Lung microvascular endothelial cell (primary cell): ENCODE results near the gene ELMO1. TPM values are rescaled to one million over a fixed set of nuclear protein-coding genes. Genes with fewer than 3 reads are reported as not detected.

ENCODE experiments used
- DNase-seq, 2 donors: peaks; one replicate each; pipeline versions ENCODE4 v3.0.0 to v3.0.0-alpha.2; 2010; ENCODE audit warnings: low read depth in 2 of 2
- total RNA-seq: library from RNA; depleted of rRNA; stranded (reverse); fragments of >200 nt; gene quantifications from 2 replicates; pipeline ENCODE4 v1.2.1, GENCODE V29; 2014

Gene ELMO1
- total RNA-seq, 1 donor from 2014 or later, result 36.5 TPM

GRCh38 chr7:37104822-37105518, 343.7 kb downstream of the ELMO1 start:
- no peak for DNase-seq

- DNase-seq, result no peak
Observed at GRCh38 chr7:37102518-37103137, 346.0 kb downstream of the ELMO1 start.

DNA sequence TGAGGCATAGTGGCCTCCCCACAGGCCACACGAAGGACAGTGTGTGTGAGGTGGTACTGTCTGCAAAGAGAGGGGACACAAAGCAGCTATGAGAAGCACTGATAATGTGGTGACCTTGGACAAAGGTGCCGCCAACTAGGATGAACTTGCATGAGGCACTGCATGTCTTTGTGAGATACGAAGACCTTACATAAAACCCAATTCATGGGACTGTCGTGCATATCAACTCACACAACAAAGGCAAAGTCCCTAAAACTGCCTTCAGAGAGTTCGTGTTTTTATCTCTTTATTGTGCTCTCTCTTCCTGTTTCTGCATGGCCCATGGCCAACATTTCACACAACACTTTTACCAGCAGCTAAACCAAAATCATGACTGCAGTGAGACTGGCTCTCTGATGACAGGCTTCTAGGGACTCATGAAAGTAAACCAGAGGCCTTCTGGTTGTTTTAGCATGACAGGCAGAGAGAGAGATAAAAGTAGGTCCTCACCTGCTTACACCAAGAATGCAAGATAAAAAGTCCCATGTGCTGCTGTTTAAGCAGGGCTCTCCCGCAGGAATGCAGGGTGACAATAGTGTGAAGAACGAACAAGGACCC, 347.8 kb downstream of the ELMO1 start:
- peak in 1 of 2 donors; percentile 65 for DNase-seq

DNA sequence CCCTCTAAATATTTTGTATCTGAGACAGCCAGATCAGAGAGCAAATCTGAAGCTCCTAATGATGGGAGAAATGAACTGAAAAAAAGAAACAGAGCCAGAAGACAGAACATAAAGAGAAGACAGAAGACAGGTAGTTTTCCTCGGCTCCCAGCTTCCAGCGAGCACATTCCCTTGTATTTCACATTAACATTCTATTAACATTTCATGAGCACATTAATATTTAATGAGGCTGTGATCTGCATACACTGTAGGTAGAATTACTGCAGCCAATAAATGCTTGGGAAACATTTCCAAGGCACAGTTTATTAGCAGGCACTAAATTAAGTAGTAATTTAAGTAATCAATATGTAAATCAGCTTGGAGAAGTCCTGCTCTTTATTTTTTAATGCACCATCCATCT, 349.9 kb downstream of the ELMO1 start:
- DNase-seq, result no peak

GRCh38 chr7:37097983-37098382, 350.7 kb downstream of the ELMO1 start:
- DNase-seq, result no peak

DNA sequence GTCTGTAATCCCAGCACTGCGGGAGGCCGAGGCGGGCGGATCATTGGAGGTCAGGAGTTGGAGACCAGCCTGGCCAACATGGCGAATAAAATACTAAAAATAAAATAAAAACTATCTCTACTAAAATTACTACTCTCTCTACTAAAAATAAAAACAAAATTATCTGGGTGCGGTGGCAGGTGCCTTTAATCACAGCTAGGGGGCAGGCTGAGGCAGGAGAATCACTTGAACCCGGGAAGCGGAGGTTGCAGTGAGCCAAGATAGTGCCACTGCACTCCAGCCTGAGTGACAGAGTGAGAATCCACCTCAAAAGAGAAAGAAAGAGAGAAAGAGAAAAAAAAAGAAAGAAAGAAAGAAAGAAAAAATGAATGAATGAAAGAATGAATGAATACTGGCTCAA, 351.4 kb downstream of the ELMO1 start:
- DNase-seq, result no peak

DNA sequence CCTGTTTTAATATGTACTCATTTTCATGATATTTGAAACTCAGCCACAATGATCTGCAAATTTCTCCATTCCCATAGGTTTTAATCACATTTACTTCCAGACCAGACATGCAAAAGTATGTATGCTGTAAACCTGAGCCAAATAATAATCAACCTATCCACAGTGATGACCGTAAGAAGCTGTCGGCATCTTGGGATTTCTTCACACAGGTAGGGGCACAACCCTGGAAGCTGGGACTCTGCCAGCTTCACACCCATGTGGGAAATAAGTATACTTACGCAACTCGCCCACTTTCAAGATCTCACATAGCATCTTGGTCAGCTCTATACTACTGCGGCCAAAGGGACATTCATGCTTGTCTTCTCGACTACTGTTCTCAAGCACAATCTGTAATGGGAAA, 352.3 kb downstream of the ELMO1 start:
- DNase-seq, result no peak

DNA sequence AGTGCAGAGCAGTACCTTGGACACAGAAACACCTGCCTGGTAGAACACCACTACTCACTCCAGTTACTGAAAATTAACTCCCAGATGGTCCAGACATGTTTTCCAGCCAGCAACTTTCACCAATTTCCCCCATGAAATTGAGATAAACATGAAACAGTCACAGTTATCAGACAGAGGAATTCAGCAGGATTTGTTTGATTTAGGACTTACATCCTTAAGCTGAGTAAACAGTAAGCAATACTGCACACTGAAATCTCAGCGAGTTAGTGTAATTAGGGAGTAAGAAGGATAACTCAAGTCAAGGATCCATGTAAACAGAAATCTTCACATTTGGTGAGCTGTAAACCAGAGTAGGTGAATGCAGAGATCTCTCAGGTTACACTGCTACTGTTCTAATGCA, 353.5 kb downstream of the ELMO1 start:
- DNase-seq, result no peak

GRCh38 chr7:37093257-37093656, 355.4 kb downstream of the ELMO1 start:
- no peak for DNase-seq

DNA sequence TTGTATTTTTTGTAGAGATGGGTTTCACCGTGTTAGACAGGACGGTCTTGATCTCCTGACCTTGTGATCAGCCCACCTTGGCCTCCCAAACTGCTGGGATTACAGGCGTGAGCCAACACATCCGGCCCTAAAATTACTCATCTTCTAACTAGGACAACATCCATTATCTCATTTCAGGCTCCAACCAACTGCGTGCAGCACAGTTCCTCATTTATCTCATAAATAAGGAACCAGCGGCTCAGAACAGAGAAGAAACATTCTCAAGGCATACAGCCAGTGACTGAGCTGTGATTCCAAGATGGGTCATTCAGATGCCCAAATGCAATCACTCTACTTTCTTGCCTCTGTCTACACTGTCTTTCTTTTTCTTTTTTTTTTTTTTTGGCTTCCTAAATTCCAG, 356.1 kb downstream of the ELMO1 start:
- no peak for DNase-seq

DNA sequence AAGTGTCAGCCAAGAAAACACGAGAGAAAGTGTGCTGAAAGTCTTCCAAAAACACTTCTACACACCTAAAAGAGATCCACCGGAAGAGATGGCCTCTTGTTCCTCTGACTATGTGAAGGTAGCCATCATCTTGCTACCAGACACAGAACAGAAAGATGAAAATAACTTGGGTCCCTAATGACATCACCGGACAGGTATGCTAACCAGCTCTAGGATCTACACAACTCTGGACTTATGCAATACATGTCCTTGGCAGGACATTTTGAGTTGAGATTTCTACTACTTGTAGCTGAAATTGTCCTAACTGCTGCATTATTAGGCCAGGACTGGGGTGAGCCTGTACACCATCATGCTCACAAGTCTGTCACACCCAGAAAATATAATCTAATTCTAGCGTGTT, 358.7 kb downstream of the ELMO1 start:
- no peak for DNase-seq

GRCh38 chr7:37085600-37085999, 363.1 kb downstream of the ELMO1 start:
- DNase-seq, result no peak

DNA sequence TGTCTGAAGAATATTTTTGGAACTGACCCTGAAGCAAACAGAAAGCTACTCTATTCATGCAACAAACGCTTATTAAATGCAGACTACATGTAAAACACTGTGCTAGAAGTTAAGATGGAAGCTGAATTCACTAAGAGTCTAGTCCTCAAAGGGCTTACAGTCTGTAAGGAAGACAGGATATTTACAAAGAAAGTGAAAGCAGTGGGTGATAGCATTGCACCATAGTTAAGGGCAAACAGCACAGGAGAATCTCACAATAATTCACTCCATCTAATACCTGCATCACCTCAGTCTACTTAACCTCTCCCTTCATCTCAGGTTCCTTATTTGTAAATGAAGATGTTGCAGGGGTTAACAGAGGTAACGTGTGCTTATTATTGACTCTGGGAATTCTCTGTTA, 364.4 kb downstream of the ELMO1 start:
- no peak for DNase-seq

GRCh38 chr7:37083311-37084096, 365.2 kb downstream of the ELMO1 start:
- peak in 1 of 2 donors; percentile 18 for DNase-seq

GRCh38 chr7:37081436-37081835, 367.2 kb downstream of the ELMO1 start:
- DNase-seq, result peak in 1 of 2 donors; percentile 54

GRCh38 chr7:37079420-37079819, 369.2 kb downstream of the ELMO1 start:
- no peak for DNase-seq

DNA sequence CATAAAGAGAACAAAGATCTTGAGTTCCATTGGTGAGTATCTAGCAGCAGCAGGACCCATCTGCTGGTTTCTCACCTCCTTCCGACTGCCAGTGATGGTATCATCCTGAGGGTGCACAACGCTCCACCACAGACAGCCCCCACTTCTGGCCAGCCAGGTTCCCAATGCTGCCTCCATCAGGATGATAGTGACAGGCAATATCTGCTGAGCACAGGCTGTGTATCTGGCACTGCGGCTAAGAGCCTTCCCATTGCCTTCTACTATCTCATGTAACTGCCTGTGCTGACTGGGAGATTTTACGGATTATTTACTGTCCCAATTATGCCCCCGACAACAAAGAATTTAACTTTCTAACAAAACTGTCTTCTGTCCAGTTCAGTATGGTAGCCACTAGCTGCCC, 372.0 kb downstream of the ELMO1 start:
- DNase-seq, result no peak

DNA sequence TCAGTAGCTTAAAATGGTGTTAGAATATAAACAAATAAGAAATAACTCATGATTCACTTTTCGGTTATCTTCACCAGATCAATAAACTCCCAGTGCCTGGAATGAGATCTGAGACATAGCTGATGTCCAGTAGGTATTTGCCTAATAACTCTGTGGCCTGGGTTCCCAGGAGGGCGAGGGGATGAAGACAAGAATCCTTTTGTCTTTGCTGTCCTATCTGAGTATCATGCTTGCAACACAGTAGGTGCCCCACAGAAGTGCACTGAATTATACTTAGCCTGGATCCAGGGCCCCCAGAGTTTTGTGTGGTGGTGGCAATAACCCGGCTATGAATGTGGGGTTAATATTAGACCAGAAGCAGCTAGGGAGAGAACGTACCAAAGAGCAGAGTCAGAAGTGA, 374.3 kb downstream of the ELMO1 start:
- DNase-seq, result no peak

DNA sequence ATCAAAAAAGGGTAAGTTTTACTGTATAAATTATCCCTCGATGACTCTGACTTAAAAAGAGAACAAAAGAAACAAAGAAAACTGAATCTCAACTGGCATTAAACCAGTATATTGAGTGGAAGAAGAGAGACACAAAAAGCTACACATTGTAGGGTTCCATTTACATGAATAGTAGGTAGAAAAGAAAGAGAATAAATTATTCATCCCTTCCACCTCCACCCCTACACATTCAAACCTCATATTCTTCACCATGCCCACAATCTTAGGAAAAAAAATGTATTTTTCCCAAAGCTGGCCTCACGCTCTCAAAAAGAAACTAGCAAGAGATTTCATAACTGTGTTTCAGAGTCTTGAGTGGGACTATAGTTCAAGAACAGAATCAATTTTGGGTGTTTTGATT, 377.5 kb downstream of the ELMO1 start:
- no peak for DNase-seq

DNA sequence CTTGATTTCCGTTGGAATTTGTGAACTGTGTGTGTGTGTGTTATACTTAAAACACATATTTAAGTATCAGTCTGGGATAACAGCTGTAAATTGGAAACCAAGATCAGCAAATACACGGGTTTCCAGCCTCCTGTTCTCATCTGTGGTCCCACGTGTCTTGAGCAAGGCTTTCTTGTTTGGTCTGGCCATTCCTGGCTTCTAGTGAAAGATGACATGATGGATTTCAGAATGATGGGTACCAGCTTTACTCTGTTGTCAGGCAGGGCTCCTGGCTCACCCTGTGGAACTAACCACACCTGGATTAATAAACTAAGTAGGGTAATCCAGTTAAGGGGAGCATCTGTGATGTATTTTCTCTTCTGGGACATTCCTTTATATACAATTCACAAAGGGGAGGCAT, 378.2 kb downstream of the ELMO1 start:
- DNase-seq, result no peak

- DNase-seq, result no peak
Observed at GRCh38 chr7:37070031-37070430, 378.6 kb downstream of the ELMO1 start.

DNA sequence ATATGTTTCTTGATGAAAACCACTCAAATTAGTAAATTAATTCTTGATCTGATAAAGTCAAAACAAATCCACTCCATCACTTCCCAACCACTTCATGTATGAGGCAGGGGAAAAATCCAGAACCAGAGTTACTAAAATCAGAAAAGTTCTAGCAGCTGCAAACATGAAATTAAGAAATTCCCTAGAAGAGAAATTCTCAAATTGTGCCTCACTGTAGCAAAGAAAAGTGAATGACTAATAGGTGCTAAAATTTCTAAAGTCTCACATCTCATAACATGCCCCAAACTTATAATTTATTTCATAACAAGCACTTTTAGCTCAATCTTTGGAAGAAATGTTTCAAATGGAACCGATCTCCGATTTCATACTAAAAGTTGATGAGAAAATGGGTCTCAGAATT, 379.3 kb downstream of the ELMO1 start:
- no peak for DNase-seq
